Measurements from ENCODE around the gene CENPU.

- TF ChIP-seq CTCF (IDR thresholded peaks at IDR 0.05; ENCODE audit: insufficient read depth, low read length): no peak
- no peak for TF ChIP-seq POLR2AphosphoS5 (IDR thresholded peaks at IDR 0.05; ENCODE audit: low read depth)
- no peak for TF ChIP-seq REST (IDR thresholded peaks at IDR 0.05; ENCODE audit: insufficient replicate concordance, low read depth)
- TF ChIP-seq SPI1 (IDR thresholded peaks at IDR 0.05; ENCODE audit: borderline replicate concordance, low read depth): no peak
- TF ChIP-seq GABPA (IDR thresholded peaks at IDR 0.05; ENCODE audit: low read depth): no peak
Measured at GRCh38 chr4:184672741-184673140, 61.2 kb downstream of the CENPU start.
